GM19324 (cell line): ENCODE data around the gene PRMT7.

ENCODE experiments used
- ATAC-seq: cut with Tn5 transposase; IDR thresholded peaks from one replicate; pipeline ENCODE4 v1.9.1; 2021; ENCODE audit warnings: mild to moderate bottlenecking, moderate library complexity; ENCODE audit not compliant: unreplicated experiment, low FRiP score

Gene PRMT7

GRCh38 chr16:68385371-68385770 is 74.6 kb downstream of the PRMT7 start:
- no peak for ATAC-seq

- no peak for ATAC-seq
Observed at GRCh38 chr16:68386628-68387027, 75.8 kb downstream of the PRMT7 start.

- no peak for ATAC-seq
Observed at GRCh38 chr16:68387301-68387700, 76.5 kb downstream of the PRMT7 start.

GRCh38 chr16:68388124-68388523 is 77.3 kb downstream of the PRMT7 start:
- ATAC-seq = no peak

- no peak for ATAC-seq
Observed at GRCh38 chr16:68389006-68389405, 78.2 kb downstream of the PRMT7 start.

GRCh38 chr16:68389750-68390371 is 79.0 kb downstream of the PRMT7 start:
- ATAC-seq = no peak

- ATAC-seq = no peak
Observed at GRCh38 chr16:68393333-68393732, 82.5 kb downstream of the PRMT7 start.

GRCh38 chr16:68395167-68395786 is 84.5 kb downstream of the PRMT7 start:
- no peak for ATAC-seq

GRCh38 chr16:68395815-68396214 is 85.0 kb downstream of the PRMT7 start:
- no peak for ATAC-seq

- ATAC-seq = no peak
Observed at GRCh38 chr16:68396481-68396880, 85.7 kb downstream of the PRMT7 start.

- no peak for ATAC-seq
Observed at GRCh38 chr16:68397710-68398201, 86.9 kb downstream of the PRMT7 start.

- no peak for ATAC-seq
Observed at GRCh38 chr16:68399456-68399855, 88.6 kb downstream of the PRMT7 start.

GRCh38 chr16:68400083-68400923 is 89.5 kb downstream of the PRMT7 start:
- ATAC-seq = no peak

- ATAC-seq = no peak
Observed at GRCh38 chr16:68400924-68401460, 90.2 kb downstream of the PRMT7 start.

- no peak for ATAC-seq
Observed at GRCh38 chr16:68401871-68402747, 91.3 kb downstream of the PRMT7 start.

GRCh38 chr16:68402748-68403040 is 91.9 kb downstream of the PRMT7 start:
- no peak for ATAC-seq

GRCh38 chr16:68403177-68403576 is 92.4 kb downstream of the PRMT7 start:
- no peak for ATAC-seq

- ATAC-seq = no peak
Observed at GRCh38 chr16:68403704-68404103, 92.9 kb downstream of the PRMT7 start.

GRCh38 chr16:68404736-68405345 is 94.0 kb downstream of the PRMT7 start:
- ATAC-seq = no peak
